BE2C (cell line): ENCODE data around the gene PBX1.

Experiments used
- DNase-seq: peaks from one replicate; pipeline ENCODE4 v3.0.0-alpha.2; 2020
- H3K27me3 ChIP-seq: fragments of 250-450 bp; sonication (Bioruptor Pico); 2 replicates; pipeline ENCODE4 v1.5.1; 2020; ENCODE audit warnings: mild to moderate bottlenecking
- H3K36me3 ChIP-seq: fragments of 250-450 bp; sonication (Bioruptor Pico); 2 replicates; pipeline ENCODE4 v1.5.1; 2020; ENCODE audit warnings: mild to moderate bottlenecking
- H3K4me1 ChIP-seq: fragments of 250-450 bp; sonication (Bioruptor Pico); 2 replicates; pipeline ENCODE4 v1.5.1; 2020
- H3K4me3 ChIP-seq: 2 replicates; pipeline ENCODE4 v1.5.1; 2011; ENCODE audit warnings: low read depth, low read length
- H3K9me3 ChIP-seq: fragments of 250-450 bp; sonication (Bioruptor Pico); 2 replicates; pipeline ENCODE4 v1.5.1; 2020
- TF ChIP-seq, protein P1 (sequence below): IDR thresholded peaks from 2 replicates; pipeline ENCODE4 v1.5.1; 2012; ENCODE audit warnings: mild to moderate bottlenecking, low read depth, low read length

The PBX1 gene

DNA sequence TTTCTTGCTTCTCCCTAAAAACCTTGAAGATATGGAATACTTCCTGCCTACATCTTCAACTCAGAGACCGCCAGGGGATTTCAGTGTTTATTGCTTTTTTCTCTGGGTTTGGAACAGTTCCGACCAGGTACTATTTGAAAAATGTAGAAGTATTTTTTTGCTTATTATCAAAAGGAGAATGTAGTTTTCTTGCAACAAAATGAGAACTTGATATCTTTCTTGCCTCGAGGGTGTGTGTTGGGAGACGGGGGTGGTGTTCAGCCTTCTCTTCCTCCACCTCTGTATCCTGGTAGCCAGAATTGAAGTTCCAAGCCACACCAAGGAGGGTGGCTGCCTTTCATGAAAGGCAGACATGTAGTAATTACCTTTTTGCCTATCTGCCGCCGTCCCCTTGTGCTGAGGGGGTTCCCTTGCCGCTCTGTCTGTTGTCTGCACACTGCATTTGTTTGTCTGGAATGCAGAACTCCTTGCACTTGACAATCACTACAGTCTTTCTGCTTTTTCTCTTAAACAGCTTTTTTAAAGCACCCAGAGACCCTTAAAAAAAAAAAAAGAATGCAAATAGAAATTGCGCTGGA is 212.1 kb downstream of the PBX1 start:
- Histone ChIP-seq H3K27me3 (no peaks in the 10 kb centered on the region), H3K4me1 (peaks cover 25% of the 10 kb centered on the region), H3K36me3 (no peaks in the 10 kb centered on the region), H3K4me3 (no peak overlapping the region), H3K9me3 (no peaks in the 10 kb centered on the region)
- no peak for DNase-seq
- TF ChIP-seq, protein P1, sequence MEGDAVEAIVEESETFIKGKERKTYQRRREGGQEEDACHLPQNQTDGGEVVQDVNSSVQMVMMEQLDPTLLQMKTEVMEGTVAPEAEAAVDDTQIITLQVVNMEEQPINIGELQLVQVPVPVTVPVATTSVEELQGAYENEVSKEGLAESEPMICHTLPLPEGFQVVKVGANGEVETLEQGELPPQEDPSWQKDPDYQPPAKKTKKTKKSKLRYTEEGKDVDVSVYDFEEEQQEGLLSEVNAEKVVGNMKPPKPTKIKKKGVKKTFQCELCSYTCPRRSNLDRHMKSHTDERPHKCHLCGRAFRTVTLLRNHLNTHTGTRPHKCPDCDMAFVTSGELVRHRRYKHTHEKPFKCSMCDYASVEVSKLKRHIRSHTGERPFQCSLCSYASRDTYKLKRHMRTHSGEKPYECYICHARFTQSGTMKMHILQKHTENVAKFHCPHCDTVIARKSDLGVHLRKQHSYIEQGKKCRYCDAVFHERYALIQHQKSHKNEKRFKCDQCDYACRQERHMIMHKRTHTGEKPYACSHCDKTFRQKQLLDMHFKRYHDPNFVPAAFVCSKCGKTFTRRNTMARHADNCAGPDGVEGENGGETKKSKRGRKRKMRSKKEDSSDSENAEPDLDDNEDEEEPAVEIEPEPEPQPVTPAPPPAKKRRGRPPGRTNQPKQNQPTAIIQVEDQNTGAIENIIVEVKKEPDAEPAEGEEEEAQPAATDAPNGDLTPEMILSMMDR, result no peak

GRCh38 chr1:164771619-164772361 is 212.8 kb downstream of the PBX1 start:
- no peak overlapping the region for H3K4me3 ChIP-seq
- TF ChIP-seq, protein P1, result no peak
- peaks cover 25% of the 10 kb centered on the region for H3K4me1 ChIP-seq
- H3K9me3 ChIP-seq, result no peaks in the 10 kb centered on the region
- no peak for DNase-seq
- no peaks in the 10 kb centered on the region for H3K36me3 ChIP-seq
- H3K27me3 ChIP-seq, result no peaks in the 10 kb centered on the region

- Histone ChIP-seq H3K4me3 (no peak overlapping the region), H3K27me3 (no peaks in the 10 kb centered on the region), H3K9me3 (no peaks in the 10 kb centered on the region), H3K4me1 (peaks cover 25% of the 10 kb centered on the region), H3K36me3 (no peaks in the 10 kb centered on the region)
- TF ChIP-seq, protein P1, result no peak
- peak; percentile 66 for DNase-seq
Measured at GRCh38 chr1:164772635-164773034, 213.7 kb downstream of the PBX1 start.

DNA sequence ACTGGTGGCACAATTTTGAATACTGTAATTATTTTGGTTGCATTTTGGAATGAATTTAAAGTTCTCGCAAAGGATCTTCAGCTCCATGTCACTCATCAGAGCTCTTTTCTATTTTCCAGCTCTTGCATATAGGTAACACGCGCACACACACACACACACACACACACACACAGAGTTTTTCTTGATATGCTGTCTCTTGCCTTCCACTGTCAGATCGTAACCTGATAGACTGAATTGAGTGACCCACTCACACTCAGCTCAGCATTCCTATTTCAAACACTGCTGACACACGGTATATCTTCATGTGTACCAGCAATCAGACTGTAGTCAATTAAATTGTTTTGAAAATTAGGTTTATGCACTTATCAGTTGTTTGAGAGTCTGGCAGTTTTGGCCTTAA is 214.1 kb downstream of the PBX1 start:
- DNase-seq, result no peak
- Histone ChIP-seq H3K36me3 (no peaks in the 10 kb centered on the region), H3K9me3 (no peaks in the 10 kb centered on the region), H3K27me3 (no peaks in the 10 kb centered on the region), H3K4me1 (peaks cover 25% of the 10 kb centered on the region), H3K4me3 (no peak overlapping the region)
- TF ChIP-seq, protein P1, result no peak

DNA sequence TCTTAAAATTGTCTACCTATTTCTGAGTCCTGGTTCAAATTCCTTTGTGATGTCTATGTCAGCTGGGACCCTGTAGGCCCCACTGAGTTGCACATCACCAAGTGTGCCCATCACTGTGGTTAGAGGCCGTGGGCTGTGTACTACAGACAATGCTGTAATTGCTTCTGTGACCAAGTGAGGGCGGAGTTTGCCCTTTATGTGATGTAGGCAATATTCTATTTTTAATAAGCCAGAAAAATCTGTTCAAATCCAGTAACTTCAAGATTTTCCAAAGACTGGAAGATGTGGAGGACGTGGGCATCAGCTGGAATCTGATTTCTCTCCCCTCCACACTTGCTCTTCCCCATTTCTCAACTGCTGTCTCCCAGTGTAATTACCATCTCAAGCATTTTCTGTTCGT is 215.4 kb downstream of the PBX1 start:
- Histone ChIP-seq H3K36me3 (no peaks in the 10 kb centered on the region), H3K9me3 (no peaks in the 10 kb centered on the region), H3K4me1 (peaks cover 25% of the 10 kb centered on the region), H3K4me3 (no peak overlapping the region), H3K27me3 (no peaks in the 10 kb centered on the region)
- DNase-seq, result no peak
- TF ChIP-seq, protein P1, result peak; percentile 21; the same call in 1 of the 2 replicates
